HepG2 (cell line): Measurements from ENCODE around the gene POU2F1. TPM values are rescaled to one million over a fixed set of nuclear protein-coding genes. Genes with fewer than 3 reads are reported as not detected.

Experiments
- ESRRA ChIP-seq: sonication (generic); formaldehyde crosslinking; IDR thresholded peaks from 2 replicates; pipeline ENCODE4 v1.5.1; 2020; ENCODE audit warnings: mild to moderate bottlenecking, low read depth, missing genetic modification reagents
- IRF2 ChIP-seq: IDR thresholded peaks from 2 replicates; pipeline ENCODE4 v1.6.1; 2018; ENCODE audit warnings: missing genetic modification reagents, missing compliant biosample characterization
- MBNL3 ChIP-seq: fragments of 250-450 bp; sonication (Bioruptor Pico); conservative IDR thresholded peaks from 2 replicates; pipeline ENCODE4 v1.8.0; 2022; ENCODE audit warnings: mild to moderate bottlenecking, inconsistent platforms
- MEF2D ChIP-seq: sonication (generic); formaldehyde crosslinking; IDR thresholded peaks from 2 replicates; pipeline ENCODE4 v1.5.1; 2020; ENCODE audit warnings: mild to moderate bottlenecking, missing genetic modification reagents
- NFYB ChIP-seq: sonication (generic); formaldehyde crosslinking; IDR thresholded peaks from 2 replicates; pipeline ENCODE4 v1.4.0; 2020; ENCODE audit warnings: missing genetic modification reagents
- REPIN1 ChIP-seq: sonication (generic); formaldehyde crosslinking; IDR thresholded peaks from 2 replicates; pipeline ENCODE4 v1.8.0; 2022; ENCODE audit warnings: missing genetic modification reagents, low read depth, mild to moderate bottlenecking, borderline replicate concordance
- TBX3 ChIP-seq: fragments of 450-650 bp; IDR thresholded peaks from 2 replicates; pipeline ENCODE4 v1.6.1; 2017; ENCODE audit warnings: antibody characterized with exemption, mild to moderate bottlenecking, inconsistent platforms, borderline replicate concordance
- TOE1 ChIP-seq: sonication (generic); formaldehyde crosslinking; IDR thresholded peaks from 2 replicates; pipeline ENCODE4 v1.4.0; 2020; ENCODE audit warnings: mild to moderate bottlenecking, missing genetic modification reagents
- U2AF2 ChIP-seq: fragments of 200-400 bp; formaldehyde crosslinking; IDR thresholded peaks from 2 replicates; pipeline ENCODE4 v1.6.1; 2017; ENCODE audit warnings: low read depth, mild to moderate bottlenecking, low read length
- ZBTB8A ChIP-seq: sonication (generic); formaldehyde crosslinking; IDR thresholded peaks from 2 replicates; pipeline ENCODE4 v1.4.0; 2020; ENCODE audit warnings: mild to moderate bottlenecking, low read depth, missing genetic modification reagents, borderline replicate concordance
- ZFP37 ChIP-seq: sonication (generic); formaldehyde crosslinking; IDR thresholded peaks from 2 replicates; pipeline ENCODE4 v1.4.0; 2020; ENCODE audit warnings: missing genetic modification reagents, borderline replicate concordance
- ZNF547 ChIP-seq: sonication (generic); formaldehyde crosslinking; IDR thresholded peaks from 2 replicates; pipeline ENCODE4 v1.5.1; 2020; ENCODE audit warnings: mild to moderate bottlenecking, missing genetic modification reagents
- ZNF569 ChIP-seq: sonication (generic); formaldehyde crosslinking; IDR thresholded peaks from 2 replicates; pipeline ENCODE4 v1.5.0; 2020; ENCODE audit warnings: mild to moderate bottlenecking, missing genetic modification reagents, moderate library complexity, borderline replicate concordance
- ZNF839 ChIP-seq: sonication (generic); formaldehyde crosslinking; IDR thresholded peaks from 2 replicates; pipeline ENCODE4 v1.4.0; 2020; ENCODE audit warnings: missing genetic modification reagents, mild to moderate bottlenecking, borderline replicate concordance
- polyA plus RNA-seq, 8 experiments: library from polyadenylated mRNA; depleted of rRNA in 3 of 8; stranded (reverse) in 7 of 8; unstranded in 1 of 8; fragments of >200 nt; fragmentation: Illumina TruSeq in 4 of 8; extraction: Trizol in 4 of 8; gene quantifications; 2 replicates each; pipeline versions ENCODE4 v1.2.1 to v1.2.3, GENCODE V29; 2011 to 2016; ENCODE audit warnings: low read depth in 4 of 8, missing spikeins in 1 of 8, mixed read lengths in 1 of 8; ENCODE audit not compliant: insufficient read depth in 1 of 8
- total RNA-seq, 5 experiments: library from RNA; depleted of rRNA; stranded (reverse); fragments of >200 nt; fragmentation: Illumina TruSeq; extraction: Trizol; gene quantifications; 2 replicates each; pipeline ENCODE4 v1.2.3, GENCODE V29; 2016; ENCODE audit warnings: low read depth in 1 of 5
- TF ChIP-seq, protein P1 (sequence below): sonication (generic); formaldehyde crosslinking; IDR thresholded peaks from 2 replicates; pipeline ENCODE4 v1.5.0; 2020; ENCODE audit warnings: mild to moderate bottlenecking, missing genetic modification reagents
- TF ChIP-seq, protein P2 (sequence below): sonication (generic); formaldehyde crosslinking; IDR thresholded peaks from 2 replicates; pipeline ENCODE4 v1.9.0; 2022; ENCODE audit warnings: low read depth, missing genetic modification reagents
- TF ChIP-seq, protein P3 (sequence below): sonication (generic); formaldehyde crosslinking; IDR thresholded peaks from 2 replicates; pipeline ENCODE4 v1.4.0; 2020; ENCODE audit warnings: mild to moderate bottlenecking, missing genetic modification reagents, borderline replicate concordance
- TF ChIP-seq, protein P4 (sequence below): sonication (generic); formaldehyde crosslinking; IDR thresholded peaks from 2 replicates; pipeline ENCODE4 v1.5.0; 2020; ENCODE audit warnings: missing genetic modification reagents, mild to moderate bottlenecking, borderline replicate concordance
- TF ChIP-seq, protein P5 (sequence below): sonication (generic); formaldehyde crosslinking; IDR thresholded peaks from 2 replicates; pipeline ENCODE4 v1.4.0; 2020; ENCODE audit warnings: mild to moderate bottlenecking, missing genetic modification reagents

The POU2F1 gene
- total and polyA plus RNA-seq, 2 of the 13 experiments (the other 11 are each of a cell fraction or from before 2014, with no cell fraction given) = 10.2 to 13.0 TPM

DNA sequence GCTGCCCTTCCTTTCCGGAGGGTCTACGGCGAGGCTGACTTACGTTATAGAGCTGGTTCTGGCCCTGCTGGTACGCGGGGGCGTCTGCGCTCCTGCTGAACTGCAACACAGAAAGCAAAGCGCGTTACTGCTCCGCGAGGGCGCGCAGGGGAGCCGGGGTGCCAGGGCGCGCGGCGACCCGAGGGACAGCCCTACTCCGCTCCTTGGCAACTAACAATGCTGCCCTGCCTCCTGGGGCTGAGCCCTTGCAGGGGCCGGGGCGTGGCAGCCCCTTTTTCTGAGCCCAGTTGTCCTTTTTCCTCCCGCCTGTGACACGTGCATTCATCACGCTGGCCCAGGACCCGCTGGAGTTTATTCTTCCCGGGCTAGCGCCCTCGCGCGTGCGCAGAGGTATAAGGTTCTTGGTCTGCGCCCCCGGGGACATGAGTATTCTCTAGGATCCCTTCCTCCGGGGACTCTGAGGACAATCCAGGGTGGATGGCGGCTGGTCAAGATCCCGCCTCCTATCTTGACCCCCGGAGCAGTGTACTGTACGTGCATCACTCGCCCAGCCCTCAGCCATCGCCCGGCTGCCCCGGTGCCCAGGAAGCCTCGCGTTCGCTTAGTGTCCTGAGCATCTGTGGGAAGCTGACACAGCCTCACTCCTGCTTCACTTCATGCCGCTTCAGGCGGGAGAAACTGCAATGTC is 218.8 kb downstream of the POU2F1 start (continued):
- TF ChIP-seq, protein P1, sequence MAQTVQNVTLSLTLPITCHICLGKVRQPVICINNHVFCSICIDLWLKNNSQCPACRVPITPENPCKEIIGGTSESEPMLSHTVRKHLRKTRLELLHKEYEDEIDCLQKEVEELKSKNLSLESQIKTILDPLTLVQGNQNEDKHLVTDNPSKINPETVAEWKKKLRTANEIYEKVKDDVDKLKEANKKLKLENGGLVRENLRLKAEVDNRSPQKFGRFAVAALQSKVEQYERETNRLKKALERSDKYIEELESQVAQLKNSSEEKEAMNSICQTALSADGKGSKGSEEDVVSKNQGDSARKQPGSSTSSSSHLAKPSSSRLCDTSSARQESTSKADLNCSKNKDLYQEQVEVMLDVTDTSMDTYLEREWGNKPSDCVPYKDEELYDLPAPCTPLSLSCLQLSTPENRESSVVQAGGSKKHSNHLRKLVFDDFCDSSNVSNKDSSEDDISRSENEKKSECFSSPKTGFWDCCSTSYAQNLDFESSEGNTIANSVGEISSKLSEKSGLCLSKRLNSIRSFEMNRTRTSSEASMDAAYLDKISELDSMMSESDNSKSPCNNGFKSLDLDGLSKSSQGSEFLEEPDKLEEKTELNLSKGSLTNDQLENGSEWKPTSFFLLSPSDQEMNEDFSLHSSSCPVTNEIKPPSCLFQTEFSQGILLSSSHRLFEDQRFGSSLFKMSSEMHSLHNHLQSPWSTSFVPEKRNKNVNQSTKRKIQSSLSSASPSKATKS (CRISPR knock-in tag) = no peak
- TF ChIP-seq MEF2D (CRISPR knock-in tag) (no peak), U2AF2 (no peak), REPIN1 (CRISPR knock-in tag) (0 out of 2 replicates have a peak, but pooled peaks have one; percentile 48), ZBTB8A (no peak), IRF2 (CRISPR knock-in tag) (no peak), ZNF569 (CRISPR knock-in tag) (no peak), ESRRA (CRISPR knock-in tag) (no peak), ZNF547 (CRISPR knock-in tag) (no peak; the same call in 1 of the 2 replicates), TOE1 (no peak), TBX3 (no peak), MBNL3 (CRISPR knock-in tag) (no peak), ZFP37 (CRISPR knock-in tag) (no peak), NFYB (CRISPR knock-in tag) (no peak), ZNF839 (CRISPR knock-in tag) (no peak)
- TF ChIP-seq, protein P2, sequence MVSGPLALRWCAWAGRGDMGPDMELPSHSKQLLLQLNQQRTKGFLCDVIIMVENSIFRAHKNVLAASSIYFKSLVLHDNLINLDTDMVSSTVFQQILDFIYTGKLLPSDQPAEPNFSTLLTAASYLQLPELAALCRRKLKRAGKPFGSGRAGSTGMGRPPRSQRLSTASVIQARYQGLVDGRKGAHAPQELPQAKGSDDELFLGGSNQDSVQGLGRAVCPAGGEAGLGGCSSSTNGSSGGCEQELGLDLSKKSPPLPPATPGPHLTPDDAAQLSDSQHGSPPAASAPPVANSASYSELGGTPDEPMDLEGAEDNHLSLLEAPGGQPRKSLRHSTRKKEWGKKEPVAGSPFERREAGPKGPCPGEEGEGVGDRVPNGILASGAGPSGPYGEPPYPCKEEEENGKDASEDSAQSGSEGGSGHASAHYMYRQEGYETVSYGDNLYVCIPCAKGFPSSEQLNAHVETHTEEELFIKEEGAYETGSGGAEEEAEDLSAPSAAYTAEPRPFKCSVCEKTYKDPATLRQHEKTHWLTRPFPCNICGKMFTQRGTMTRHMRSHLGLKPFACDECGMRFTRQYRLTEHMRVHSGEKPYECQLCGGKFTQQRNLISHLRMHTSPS (CRISPR knock-in tag) = no peak
- TF ChIP-seq, protein P3, sequence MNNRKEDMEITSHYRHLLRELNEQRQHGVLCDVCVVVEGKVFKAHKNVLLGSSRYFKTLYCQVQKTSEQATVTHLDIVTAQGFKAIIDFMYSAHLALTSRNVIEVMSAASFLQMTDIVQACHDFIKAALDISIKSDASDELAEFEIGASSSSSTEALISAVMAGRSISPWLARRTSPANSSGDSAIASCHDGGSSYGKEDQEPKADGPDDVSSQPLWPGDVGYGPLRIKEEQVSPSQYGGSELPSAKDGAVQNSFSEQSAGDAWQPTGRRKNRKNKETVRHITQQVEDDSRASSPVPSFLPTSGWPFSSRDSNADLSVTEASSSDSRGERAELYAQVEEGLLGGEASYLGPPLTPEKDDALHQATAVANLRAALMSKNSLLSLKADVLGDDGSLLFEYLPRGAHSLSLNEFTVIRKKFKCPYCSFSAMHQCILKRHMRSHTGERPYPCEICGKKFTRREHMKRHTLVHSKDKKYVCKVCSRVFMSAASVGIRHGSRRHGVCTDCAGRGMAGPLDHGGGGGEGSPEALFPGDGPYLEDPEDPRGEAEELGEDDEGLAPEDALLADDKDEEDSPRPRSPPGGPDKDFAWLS (CRISPR knock-in tag) = no peak
- TF ChIP-seq, protein P4, sequence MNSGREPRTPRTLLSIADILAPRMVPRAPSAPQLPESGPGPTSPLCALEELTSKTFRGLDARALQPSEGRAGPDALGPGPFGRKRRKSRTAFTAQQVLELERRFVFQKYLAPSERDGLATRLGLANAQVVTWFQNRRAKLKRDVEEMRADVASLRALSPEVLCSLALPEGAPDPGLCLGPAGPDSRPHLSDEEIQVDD (CRISPR knock-in tag) = no peak
- TF ChIP-seq, protein P5, sequence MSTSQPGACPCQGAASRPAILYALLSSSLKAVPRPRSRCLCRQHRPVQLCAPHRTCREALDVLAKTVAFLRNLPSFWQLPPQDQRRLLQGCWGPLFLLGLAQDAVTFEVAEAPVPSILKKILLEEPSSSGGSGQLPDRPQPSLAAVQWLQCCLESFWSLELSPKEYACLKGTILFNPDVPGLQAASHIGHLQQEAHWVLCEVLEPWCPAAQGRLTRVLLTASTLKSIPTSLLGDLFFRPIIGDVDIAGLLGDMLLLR (CRISPR knock-in tag) = no peak; the same call in 1 of the 2 replicates
